Heart right ventricle (tissue), 16 donors: Measurements from ENCODE around the gene PID1. TPM values are rescaled to one million over a fixed set of nuclear protein-coding genes. Genes with fewer than 3 reads are reported as not detected.

ENCODE experiments used
- ATAC-seq, 8 donors: fragments of 200-7000 bp; cut with Tn5 transposase; one replicate each; pipeline ENCODE4 v1.9.1; 2020; ENCODE audit warnings: mild to moderate bottlenecking in 8 of 8, moderate library complexity in 8 of 8, moderate number of reproducible peaks in 1 of 8
- DNase-seq, 2 donors: peaks; one replicate each; pipeline ENCODE4 v3.0.0-alpha.2; 2020
- H3K27ac ChIP-seq, 10 donors: fragments of 200-600 bp; sonication (generic) in 2 of 10; one replicate each; pipeline versions ENCODE4 v1.5.0 to v1.8.0; 2020 to 2022; ENCODE audit warnings: mild to moderate bottlenecking in 3 of 10
- H3K27me3 ChIP-seq, 7 donors: fragments of 200-600 bp; one replicate each; pipeline ENCODE4 v1.8.0; 2021 to 2022; ENCODE audit warnings: mild to moderate bottlenecking in 2 of 7
- H3K36me3 ChIP-seq, 9 donors: fragments of 200-600 bp; sonication (generic) in 1 of 9; one replicate each; pipeline versions ENCODE4 v1.5.0 to v1.8.0; 2020 to 2022; ENCODE audit warnings: mild to moderate bottlenecking in 2 of 9
- H3K4me1 ChIP-seq, 9 donors: fragments of 200-600 bp; sonication (generic) in 1 of 9; one replicate each; pipeline versions ENCODE4 v1.5.0 to v1.8.0; 2020 to 2022; ENCODE audit warnings: mild to moderate bottlenecking in 4 of 9
- H3K4me3 ChIP-seq, 10 donors: fragments of 200-600 bp; sonication (generic) in 2 of 10; one replicate each; pipeline versions ENCODE4 v1.5.0 to v1.8.0; 2020 to 2022; ENCODE audit warnings: mild to moderate bottlenecking in 7 of 10, moderate library complexity in 2 of 10
- H3K9me3 ChIP-seq, 11 donors: fragments of 200-600 bp in 10 of 11; sonication (generic) in 2 of 11; one replicate each; pipeline versions ENCODE4 v1.5.0 to v1.8.0; 2013 to 2022; ENCODE audit warnings: mild to moderate bottlenecking in 2 of 11, control low read depth in 1 of 11, moderate library complexity in 1 of 11
- WGBS, 2 donors: extraction: QIAGEN DNeasy Blood & Tissue Kit; methylation state at CpG; one replicate each; pipeline ENCODE4 v1.1.7; 2013; ENCODE audit warnings: inconsistent platforms in 1 of 2; 5-methylcytosine and 5-hydroxymethylcytosine counted together
- intact Hi-C, 10 donors: fragments of 100-400 bp; cut with DNase I; formaldehyde crosslinking; loops; one replicate each; pipeline versions ENCODE4 v1.11.1 to v1.14.2; 2022
- polyA plus RNA-seq, 2 donors: library from polyadenylated mRNA; stranded (reverse); fragments of 200-250 nt; gene quantifications; one replicate each; pipeline ENCODE4 v1.2.3, GENCODE V29; 2013
- total RNA-seq, 10 donors: library from RNA; stranded (reverse); fragmentation: NEBNext Ultra II Directional in 3 of 10; extraction: Animal tissue kit (Norgen Biotek cat#: 25700) in 3 of 10; gene quantifications; one replicate each; pipeline versions ENCODE4 v1.2.1 to v1.2.4, GENCODE V29; 2021 to 2023
- TF ChIP-seq, protein P1 (sequence below), 9 donors: fragments of 200-600 bp; sonication (generic) in 2 of 9; IDR thresholded peaks; one replicate each; pipeline versions ENCODE4 v1.5.0 to v1.8.0; 2021 to 2022; ENCODE audit warnings: antibody characterized with exemption in 9 of 9, mild to moderate bottlenecking in 5 of 9, moderate library complexity in 1 of 9
- donor health status: Arrhythmogenic right ventricular cardiomyopathy.
- donor health status: ischemic (EF 13 %, LVEDD 7.1; RV severe dilation, severe dysfunction).
- donor health status: healthy with polysubstance abuse.
- donor health status: DM: no; HTN: yes; CAD: no.
- donor health status: DM: no; HTN: no; CAD: no.
- donor health status: ischemic (EF 25% LVEDD 6.9; RV normal size, moderate dysfunction).
- donor health status: ischemic (EF 25% LVEDD 5.7; RV mildly dilated, moderate dysfunction).
- donor health status: healthy.
- donor health status: DM: yes; HTN: yes; CAD: no.
- donor health status: Ischemic cardiomyopathy.
- donor health status: ischemic (EF 35%, LVEDD 5.7; RV mildly dilated, moderate dysfunction).
- donor health status: nonischemic (EF 11% LVEDD 7.7; RV severe dilation, severe dysfunction).
- donor health status: DM: yes; HTN: yes; CAD: no.
- donor health status: PGD.
- donor health status: ischemic (EF 29% LVEDD 5.4; RV normal size, mild dysfunction).
- donor health status: nonischemic (EF 23%, LVEDD 6.1; RV moderate dilation, normal function).

Gene PID1
- total and polyA plus RNA-seq, 12 donors = 3.6 to 12.0 (median 6.1) TPM

GRCh38 chr2:229059331-229060033 is 211.6 kb downstream of the PID1 start:
- ATAC-seq = no peak
- Histone ChIP-seq H3K36me3 (no peaks in the 10 kb centered on the region), H3K27ac (no peak overlapping the region), H3K4me1 (peaks cover 0 to 5% (median 0%) of the 10 kb centered on the region in 9 donors), H3K9me3 (peaks cover 0 to 20% (median 3%) of the 10 kb centered on the region in 11 donors), H3K27me3 (no peaks in the 10 kb centered on the region), H3K4me3 (no peak overlapping the region)
- intact Hi-C loops = loop anchor here in 1 of 10 donors (1.0 kb wide), 1 partner anchor 40 kb away; no protein-coding TSS in a partner anchor
- 87 to 97% methylated on average over 3 of the region's 3 CpGs for WGBS, 2 donors
- TF ChIP-seq, protein P1, sequence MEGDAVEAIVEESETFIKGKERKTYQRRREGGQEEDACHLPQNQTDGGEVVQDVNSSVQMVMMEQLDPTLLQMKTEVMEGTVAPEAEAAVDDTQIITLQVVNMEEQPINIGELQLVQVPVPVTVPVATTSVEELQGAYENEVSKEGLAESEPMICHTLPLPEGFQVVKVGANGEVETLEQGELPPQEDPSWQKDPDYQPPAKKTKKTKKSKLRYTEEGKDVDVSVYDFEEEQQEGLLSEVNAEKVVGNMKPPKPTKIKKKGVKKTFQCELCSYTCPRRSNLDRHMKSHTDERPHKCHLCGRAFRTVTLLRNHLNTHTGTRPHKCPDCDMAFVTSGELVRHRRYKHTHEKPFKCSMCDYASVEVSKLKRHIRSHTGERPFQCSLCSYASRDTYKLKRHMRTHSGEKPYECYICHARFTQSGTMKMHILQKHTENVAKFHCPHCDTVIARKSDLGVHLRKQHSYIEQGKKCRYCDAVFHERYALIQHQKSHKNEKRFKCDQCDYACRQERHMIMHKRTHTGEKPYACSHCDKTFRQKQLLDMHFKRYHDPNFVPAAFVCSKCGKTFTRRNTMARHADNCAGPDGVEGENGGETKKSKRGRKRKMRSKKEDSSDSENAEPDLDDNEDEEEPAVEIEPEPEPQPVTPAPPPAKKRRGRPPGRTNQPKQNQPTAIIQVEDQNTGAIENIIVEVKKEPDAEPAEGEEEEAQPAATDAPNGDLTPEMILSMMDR (IDR thresholded peaks at IDR 0.05) = no peak
- DNase-seq = no peak

- 67 to 71% methylated on average over 4 of the region's 4 CpGs for WGBS, 2 donors
- H3K27me3 ChIP-seq = no peaks in the 10 kb centered on the region
- intact Hi-C loops = no loop called here
- peaks cover 0 to 20% (median 3%) of the 10 kb centered on the region in 11 donors for H3K9me3 ChIP-seq
- TF ChIP-seq, protein P1 (IDR thresholded peaks at IDR 0.05) = no peak
- H3K4me3 ChIP-seq = no peak overlapping the region
- H3K36me3 ChIP-seq = no peaks in the 10 kb centered on the region
- no peak overlapping the region for H3K27ac ChIP-seq
- peaks cover 0 to 5% (median 0%) of the 10 kb centered on the region in 9 donors for H3K4me1 ChIP-seq
- no peak for ATAC-seq
- DNase-seq = no peak
Observed at GRCh38 chr2:229057976-229058553, 213.0 kb downstream of the PID1 start.

DNA sequence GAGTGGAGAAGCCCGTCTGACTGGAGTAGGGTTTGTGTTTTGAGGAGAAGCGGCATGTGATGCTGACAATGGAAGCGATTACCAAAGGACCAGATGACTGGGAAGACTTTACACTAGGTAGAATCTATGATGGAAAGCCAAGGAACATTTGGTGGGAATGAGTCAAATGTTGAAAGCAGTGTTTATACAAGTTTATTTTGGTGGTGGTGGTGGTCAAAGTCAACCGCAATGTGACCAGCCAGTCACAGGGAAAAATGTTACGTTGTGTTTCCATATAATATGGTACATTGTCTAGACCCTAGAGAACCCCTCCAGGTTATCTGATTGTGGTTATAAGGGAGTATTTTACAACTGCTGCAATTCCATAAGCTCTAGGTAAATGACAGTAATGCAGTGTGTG is 216.8 kb downstream of the PID1 start:
- WGBS, 2 donors = 68 to 93% methylated on average over 5 of the region's 5 CpGs
- TF ChIP-seq, protein P1 (IDR thresholded peaks at IDR 0.05) = no peak
- Histone ChIP-seq H3K27ac (no peak overlapping the region), H3K4me3 (no peak overlapping the region), H3K4me1 (peaks cover 0 to 2% (median 0%) of the 10 kb centered on the region in 9 donors), H3K27me3 (no peaks in the 10 kb centered on the region), H3K36me3 (no peaks in the 10 kb centered on the region), H3K9me3 (peaks cover 0 to 4% (median 0%) of the 10 kb centered on the region in 11 donors)
- ATAC-seq (no peak), DNase-seq (no peak)
- intact Hi-C loops = no loop called here

DNA sequence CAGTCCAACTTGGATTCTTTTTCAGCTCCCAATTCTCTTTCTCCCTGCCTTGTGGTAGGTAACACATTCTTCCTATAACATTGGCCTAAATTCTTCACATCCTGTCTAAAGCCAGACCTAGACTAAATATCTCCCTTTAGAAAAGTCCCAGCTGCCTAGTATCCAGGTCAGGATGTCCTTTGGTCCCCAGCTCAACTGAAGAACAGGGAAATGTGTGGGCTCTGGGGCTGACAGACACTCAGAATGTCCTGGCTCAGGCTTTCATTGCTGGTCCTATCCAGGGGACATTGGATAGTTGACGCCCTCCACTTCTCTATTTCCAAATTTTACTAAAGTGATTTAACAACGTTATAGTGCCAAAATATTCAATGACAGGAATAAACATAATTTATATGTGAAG is 219.3 kb downstream of the PID1 start:
- Histone ChIP-seq H3K9me3 (peaks cover 0 to 4% (median 0%) of the 10 kb centered on the region in 11 donors), H3K4me1 (no peaks in the 10 kb centered on the region), H3K27ac (no peak overlapping the region), H3K36me3 (no peaks in the 10 kb centered on the region), H3K4me3 (no peak overlapping the region), H3K27me3 (no peaks in the 10 kb centered on the region)
- intact Hi-C loops = no loop called here
- WGBS, 2 donors = 72 to 83% methylated on average over 2 of the region's 2 CpGs
- DNase-seq (no peak), ATAC-seq (peak in 1 of 8 donors; percentile 57)
- TF ChIP-seq, protein P1 (IDR thresholded peaks at IDR 0.05) = no peak
